ENCODE measurements around the gene MFSD2A. TPM values are rescaled to one million over a fixed set of nuclear protein-coding genes. Genes with fewer than 3 reads are reported as not detected.

Gene MFSD2A
- total and polyA plus RNA-seq, 9 of the 15 experiments (the other 6 are each of a cell fraction or from before 2014, with no cell fraction given): 0.06 to 0.40 (median 0.15) TPM; not detected in 4

DNA sequence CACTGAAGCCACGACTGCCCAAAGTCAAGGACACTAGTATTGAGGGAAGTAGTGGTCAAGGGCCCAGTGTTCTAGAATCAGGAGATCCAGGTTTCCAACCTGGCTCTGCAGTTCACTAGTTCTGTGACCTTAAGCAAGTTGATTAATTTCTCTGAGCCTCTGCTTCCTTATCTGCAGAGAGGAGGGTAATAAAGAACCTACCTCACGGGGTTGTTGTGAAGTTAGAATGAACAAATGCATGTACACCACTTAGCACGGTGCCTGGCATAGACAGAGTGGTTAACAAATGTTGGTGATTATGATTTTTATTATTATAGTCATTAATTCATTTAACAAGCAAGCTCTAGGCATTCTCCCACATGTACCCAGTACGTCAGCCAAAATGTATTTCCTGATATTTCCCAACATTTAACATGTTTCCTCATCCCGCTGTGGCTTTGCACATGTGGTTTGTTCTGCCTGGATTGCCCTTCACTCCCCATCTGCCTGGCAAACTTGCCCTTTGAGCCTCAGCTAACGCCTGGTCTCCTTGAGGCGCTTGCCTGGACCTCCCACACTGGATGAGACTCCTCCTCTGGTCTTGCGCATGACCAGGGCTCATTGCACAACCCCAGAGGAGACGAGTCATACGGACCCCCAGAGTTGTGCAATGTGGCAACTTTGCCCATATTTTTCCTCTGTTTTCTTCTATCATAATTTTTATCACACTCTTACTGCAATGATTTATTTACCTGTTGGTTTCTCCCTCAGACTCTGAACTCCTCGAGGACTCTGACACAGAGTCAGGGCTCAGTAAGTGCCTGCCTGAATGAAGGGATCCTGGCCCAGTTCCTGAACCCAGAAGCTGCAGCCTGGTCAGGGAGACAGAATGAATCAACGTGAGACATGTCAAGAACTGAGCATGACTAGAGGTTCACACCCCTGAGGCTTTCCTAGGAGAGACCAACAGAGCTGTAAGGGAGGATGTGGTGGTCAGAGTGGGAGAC lies 20.7 kb upstream of the MFSD2A start (continued):
- TF ChIP-seq, protein P1, sequence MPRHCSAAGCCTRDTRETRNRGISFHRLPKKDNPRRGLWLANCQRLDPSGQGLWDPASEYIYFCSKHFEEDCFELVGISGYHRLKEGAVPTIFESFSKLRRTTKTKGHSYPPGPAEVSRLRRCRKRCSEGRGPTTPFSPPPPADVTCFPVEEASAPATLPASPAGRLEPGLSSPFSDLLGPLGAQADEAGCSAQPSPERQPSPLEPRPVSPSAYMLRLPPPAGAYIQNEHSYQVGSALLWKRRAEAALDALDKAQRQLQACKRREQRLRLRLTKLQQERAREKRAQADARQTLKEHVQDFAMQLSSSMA (CRISPR knock-in tag; IDR thresholded peaks at IDR 0.05): no peak
- TF ChIP-seq, protein P2, sequence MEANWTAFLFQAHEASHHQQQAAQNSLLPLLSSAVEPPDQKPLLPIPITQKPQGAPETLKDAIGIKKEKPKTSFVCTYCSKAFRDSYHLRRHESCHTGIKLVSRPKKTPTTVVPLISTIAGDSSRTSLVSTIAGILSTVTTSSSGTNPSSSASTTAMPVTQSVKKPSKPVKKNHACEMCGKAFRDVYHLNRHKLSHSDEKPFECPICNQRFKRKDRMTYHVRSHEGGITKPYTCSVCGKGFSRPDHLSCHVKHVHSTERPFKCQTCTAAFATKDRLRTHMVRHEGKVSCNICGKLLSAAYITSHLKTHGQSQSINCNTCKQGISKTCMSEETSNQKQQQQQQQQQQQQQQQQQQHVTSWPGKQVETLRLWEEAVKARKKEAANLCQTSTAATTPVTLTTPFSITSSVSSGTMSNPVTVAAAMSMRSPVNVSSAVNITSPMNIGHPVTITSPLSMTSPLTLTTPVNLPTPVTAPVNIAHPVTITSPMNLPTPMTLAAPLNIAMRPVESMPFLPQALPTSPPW (CRISPR knock-in tag; IDR thresholded peaks at IDR 0.05): 0 out of 2 replicates have a peak, but pooled peaks have one; percentile 19
- TF ChIP-seq SMAD4 (CRISPR knock-in tag; conservative IDR thresholded peaks at IDR 0.05): no peak
- TF ChIP-seq, protein P3, sequence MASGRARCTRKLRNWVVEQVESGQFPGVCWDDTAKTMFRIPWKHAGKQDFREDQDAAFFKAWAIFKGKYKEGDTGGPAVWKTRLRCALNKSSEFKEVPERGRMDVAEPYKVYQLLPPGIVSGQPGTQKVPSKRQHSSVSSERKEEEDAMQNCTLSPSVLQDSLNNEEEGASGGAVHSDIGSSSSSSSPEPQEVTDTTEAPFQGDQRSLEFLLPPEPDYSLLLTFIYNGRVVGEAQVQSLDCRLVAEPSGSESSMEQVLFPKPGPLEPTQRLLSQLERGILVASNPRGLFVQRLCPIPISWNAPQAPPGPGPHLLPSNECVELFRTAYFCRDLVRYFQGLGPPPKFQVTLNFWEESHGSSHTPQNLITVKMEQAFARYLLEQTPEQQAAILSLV (tag; IDR thresholded peaks at IDR 0.05): 0 out of 2 replicates have a peak, but pooled peaks have one; percentile 28
- TF ChIP-seq CEBPB (tag; IDR thresholded peaks at IDR 0.05): peak; percentile 99
- TF ChIP-seq CBX5 (IDR thresholded peaks at IDR 0.05; ENCODE audit: borderline replicate concordance, low read depth): no peak
- TF ChIP-seq MEF2A (IDR thresholded peaks at IDR 0.05; ENCODE audit: control insufficient read depth, low read depth, low read length): no peak
- peak; percentile 41 for TF ChIP-seq FOSL1 (tag; conservative IDR thresholded peaks at IDR 0.05)
- TF ChIP-seq MAFK (IDR thresholded peaks at IDR 0.05; ENCODE audit: low read length): no peak
- TF ChIP-seq SNRNP70 (optimal IDR thresholded peaks at IDR 0.05; ENCODE audit: low read depth, low read length): no peak
- TF ChIP-seq, protein P4, sequence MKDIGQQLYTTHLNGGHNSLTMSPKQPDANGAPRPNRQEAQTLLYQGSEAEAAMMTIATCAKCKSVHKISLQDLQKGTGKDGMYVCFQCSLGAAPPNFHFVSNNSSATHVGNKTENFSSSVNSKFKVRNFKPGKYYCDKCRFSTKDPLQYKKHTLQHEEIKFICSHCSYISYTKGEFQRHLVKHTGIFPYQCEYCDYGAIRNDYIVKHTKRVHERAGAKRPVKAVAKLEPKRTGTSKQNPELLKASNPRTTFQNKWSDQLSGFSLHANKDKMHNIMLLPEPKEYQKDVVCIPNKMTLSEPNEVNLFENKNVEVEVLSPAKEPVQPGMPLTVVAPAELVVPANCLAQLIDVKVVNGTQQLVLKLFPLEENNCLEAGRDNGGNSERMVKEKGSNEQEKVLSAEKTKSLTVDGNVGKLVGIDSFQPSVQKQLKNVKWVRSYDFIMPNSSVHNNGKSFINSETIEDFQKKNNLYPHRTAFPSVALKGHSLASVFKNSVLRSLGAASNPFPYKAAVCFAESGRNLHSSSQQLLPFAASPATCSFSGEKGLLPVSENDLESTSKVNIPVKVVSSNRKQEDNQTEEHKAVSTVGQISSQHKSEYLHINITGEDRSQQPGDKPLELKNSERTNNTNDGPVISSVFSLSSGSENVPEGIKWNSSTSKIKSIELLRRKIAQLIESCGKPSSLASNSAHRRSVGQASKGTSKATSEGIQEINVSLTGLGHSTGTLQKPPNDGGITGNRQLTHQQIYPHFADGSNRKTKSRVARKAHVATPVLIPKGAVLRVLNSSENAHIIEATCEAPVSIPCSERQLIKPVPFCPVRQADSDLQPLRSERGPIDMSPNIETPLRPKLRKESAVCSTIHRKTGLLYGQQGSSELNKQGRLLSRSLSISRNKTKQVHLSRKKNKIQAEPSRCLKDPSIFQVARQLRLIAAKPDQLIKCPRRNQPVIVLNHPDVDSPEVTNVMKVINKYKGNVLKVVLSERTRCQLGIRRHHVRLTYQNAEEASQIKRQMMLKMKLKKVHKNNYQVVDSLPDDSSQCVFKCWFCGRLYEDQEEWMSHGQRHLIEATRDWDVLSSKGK (CRISPR knock-in tag; IDR thresholded peaks at IDR 0.05): no peak
- TF ChIP-seq ZNF3 (CRISPR knock-in tag; IDR thresholded peaks at IDR 0.05): no peak
- no peak for TF ChIP-seq RCOR1 (IDR thresholded peaks at IDR 0.05; ENCODE audit: borderline replicate concordance in 1 of 2, low read depth in 2 of 2, low read length in 2 of 2)
- no peak for TF ChIP-seq NR2C2 (CRISPR knock-in tag; IDR thresholded peaks at IDR 0.05)
- TF ChIP-seq NR2C2 (tag; IDR thresholded peaks at IDR 0.05): peak; percentile 23; the same call in 1 of the 2 replicates
- TF ChIP-seq YBX1 (IDR thresholded peaks at IDR 0.05): no peak
- TF ChIP-seq, protein P5, sequence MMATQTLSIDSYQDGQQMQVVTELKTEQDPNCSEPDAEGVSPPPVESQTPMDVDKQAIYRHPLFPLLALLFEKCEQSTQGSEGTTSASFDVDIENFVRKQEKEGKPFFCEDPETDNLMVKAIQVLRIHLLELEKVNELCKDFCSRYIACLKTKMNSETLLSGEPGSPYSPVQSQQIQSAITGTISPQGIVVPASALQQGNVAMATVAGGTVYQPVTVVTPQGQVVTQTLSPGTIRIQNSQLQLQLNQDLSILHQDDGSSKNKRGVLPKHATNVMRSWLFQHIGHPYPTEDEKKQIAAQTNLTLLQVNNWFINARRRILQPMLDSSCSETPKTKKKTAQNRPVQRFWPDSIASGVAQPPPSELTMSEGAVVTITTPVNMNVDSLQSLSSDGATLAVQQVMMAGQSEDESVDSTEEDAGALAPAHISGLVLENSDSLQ (IDR thresholded peaks at IDR 0.05): no peak
- TF ChIP-seq ZNF75A (CRISPR knock-in tag; IDR thresholded peaks at IDR 0.05): no peak

All from K562 (cell line).